GM12878 (cell line): Measurements from ENCODE around the gene NT5DC3. TPM values are rescaled to one million over a fixed set of nuclear protein-coding genes. Genes with fewer than 3 reads are reported as not detected.

Experiments
- ATAC-seq: fragments of 200-7000 bp; cut with Tn5 transposase; 3 replicates; pipeline ENCODE4 v1.9.1; 2020; ENCODE audit warnings: mild to moderate bottlenecking, moderate library complexity
- BruUV-seq: library from RNA; stranded (reverse); fragments of 400-500 nt; replicated peaks from 2 replicates; lab custom pipeline; 2021; lab: Mats Ljungman, UMichigan
- CTCF ChIA-PET: fragments of 300-600 bp; sonication (Branson Sonifier 250); formaldehyde crosslinking; extraction: SDS; loops from one replicate; lab custom pipeline; 2021; ENCODE audit warnings: inconsistent platforms; lab: Yijun Ruan, JAX
- POLR2A ChIA-PET: fragments of 350-600 bp; formaldehyde crosslinking; extraction: SDS; loops from one replicate; lab custom pipeline; 2021; ENCODE audit warnings: inconsistent platforms; lab: Charles Lee
- RAD21 ChIA-PET: fragments of 300-600 bp; sonication (Branson Sonifier 250); formaldehyde crosslinking; loops from one replicate; lab custom pipeline; 2023; ENCODE audit warnings: antibody characterized with exemption; ENCODE audit not compliant: unreplicated experiment; lab: Charles Lee
- SMC1A ChIA-PET: fragments of 300-600 bp; sonication (Branson Sonifier 250); formaldehyde crosslinking; loops from one replicate; lab custom pipeline; 2023; ENCODE audit not compliant: unreplicated experiment, uncharacterized antibody; lab: Charles Lee
- DNase-seq: peaks from one replicate; pipeline ENCODE4 v3.0.0-alpha.2; 2011; ENCODE audit warnings: low read depth, low spot score
- FAIRE-seq: peaks from 3 replicates; lab custom pipeline; 2011; peaks lifted over from hg19 to GRCh38; lab: Jason Lieb, UNC
- H2AFZ ChIP-seq: 2 replicates; pipeline ENCODE4 v1.6.0; 2011; ENCODE audit warnings: low read depth, low read length, control low read depth; ENCODE audit not compliant: control insufficient read depth
- H3K27ac ChIP-seq: 2 replicates; pipeline ENCODE4 v1.5.1; 2011; ENCODE audit warnings: control low read depth; ENCODE audit not compliant: control insufficient read depth, insufficient read depth
- H3K27me3 ChIP-seq, 2 experiments: replicated peaks in 1 of 2; 2 replicates each; pipeline versions ENCODE4 v1.6.0 to v1.6.1; 2011; ENCODE audit warnings: low read length in 1 of 2; ENCODE audit not compliant: control insufficient read depth in 2 of 2, insufficient read depth in 2 of 2
- H3K36me3 ChIP-seq, 2 experiments: 2 replicates each; pipeline ENCODE4 v1.5.1; 2011; ENCODE audit warnings: low read length in 1 of 2; ENCODE audit not compliant: control insufficient read depth in 2 of 2, insufficient read depth in 2 of 2
- H3K4me1 ChIP-seq: 2 replicates; pipeline ENCODE4 v1.6.1; 2011; ENCODE audit warnings: mild to moderate bottlenecking, low read length, moderate library complexity, mixed read lengths; ENCODE audit not compliant: control insufficient read depth, insufficient read depth
- H3K4me2 ChIP-seq: 2 replicates; pipeline ENCODE4 v1.6.0; 2011; ENCODE audit warnings: control low read depth; ENCODE audit not compliant: control insufficient read depth, insufficient read depth
- H3K4me3 ChIP-seq: fragments of 200-600 bp; sonication (generic); 2 replicates; pipeline ENCODE4 v1.5.1; 2016
- H3K79me2 ChIP-seq: 2 replicates; pipeline ENCODE4 v1.6.0; 2011; ENCODE audit warnings: low read length; ENCODE audit not compliant: control insufficient read depth, insufficient read depth
- H3K9ac ChIP-seq: 2 replicates; pipeline ENCODE4 v1.8.0; 2011; ENCODE audit warnings: low read length, control low read depth, mixed read lengths; ENCODE audit not compliant: control insufficient read depth, insufficient read depth
- H3K9me3 ChIP-seq: replicated peaks from 3 replicates; pipeline ENCODE4 v1.5.1; 2011; ENCODE audit warnings: mild to moderate bottlenecking, low read length; ENCODE audit not compliant: control insufficient read depth, insufficient read depth
- H4K20me1 ChIP-seq: 2 replicates; pipeline ENCODE4 v1.6.0; 2011; ENCODE audit not compliant: control insufficient read depth, insufficient read depth
- ASH2L ChIP-seq: fragments of 300-600, 200-600 bp; sonication (generic); IDR thresholded peaks from 2 replicates; pipeline ENCODE4 v1.6.1; 2017; ENCODE audit warnings: low read depth, mild to moderate bottlenecking, borderline replicate concordance
- BCL3 ChIP-seq: IDR thresholded peaks from 2 replicates; pipeline ENCODE4 v1.6.1; 2011; ENCODE audit warnings: borderline replicate concordance, low read depth, mild to moderate bottlenecking, moderate library complexity, low read length; ENCODE audit not compliant: insufficient read depth, poor library complexity, severe bottlenecking
- CEBPZ ChIP-seq: fragments of 150-350 bp; IDR thresholded peaks from 2 replicates; pipeline ENCODE4 v1.6.1; 2016; ENCODE audit warnings: low read depth, low read length
- E2F4 ChIP-seq: IDR thresholded peaks from 2 replicates; pipeline ENCODE4 v1.6.1; 2012; ENCODE audit warnings: low read depth, low read length, improper control_type of control experiment
- KDM1A ChIP-seq: fragments of 200-600 bp; sonication (generic); IDR thresholded peaks from 2 replicates; pipeline ENCODE4 v1.6.1; 2016; ENCODE audit warnings: borderline replicate concordance
- SMAD1 ChIP-seq: fragments of 450-650 bp; IDR thresholded peaks from 2 replicates; pipeline ENCODE4 v1.6.1; 2018; ENCODE audit warnings: mild to moderate bottlenecking, low read depth; ENCODE audit not compliant: partially characterized antibody
- SRF ChIP-seq, 2 experiments: IDR thresholded peaks; 2 replicates each; pipeline ENCODE4 v1.6.1; 2011; ENCODE audit warnings: low read depth in 2 of 2, low read length in 2 of 2, mild to moderate bottlenecking in 1 of 2, moderate library complexity in 1 of 2
- TBL1XR1 ChIP-seq: IDR thresholded peaks from 2 replicates; pipeline ENCODE4 v1.6.1; 2012; ENCODE audit warnings: low read depth, low read length, improper control_type of control experiment
- ZNF274 ChIP-seq: IDR thresholded peaks from one replicate; pipeline ENCODE4 v1.8.0; 2011; ENCODE audit not compliant: insufficient read length, insufficient read depth
- WGBS: methylation state at CpG from one replicate; pipeline ENCODE4 v1.1.6; 2016; ENCODE audit warnings: low lambda C conversion rate; ENCODE audit not compliant: insufficient replicate concordance, insufficient coverage; ENCODE audit errors: missing lambda C conversion rate; 5-methylcytosine and 5-hydroxymethylcytosine counted together
- in situ Hi-C: fragments of 300-500 bp; cut with MboI; formaldehyde crosslinking; loops from 9 replicates; pipeline ENCODE4 v1.14.3; 2018; ENCODE audit warnings: mixed read lengths
- intact Hi-C: fragments of 100-400 bp; cut with micrococcal nuclease; formaldehyde crosslinking; loops from one replicate; pipeline ENCODE4 v1.14.2; 2022; ENCODE audit not compliant: unreplicated experiment
- polyA plus RNA-seq, 11 experiments: library from polyadenylated mRNA; depleted of rRNA in 4 of 11; unstranded in 6 of 11; stranded (reverse) in 5 of 11; fragments of >200 nt; fragmentation: Nextera tagmentation in 4 of 11; fragmentation: Illumina TruSeq in 1 of 11; extraction: Ambion mirVana in 4 of 11; extraction: Trizol in 1 of 11; gene quantifications; 1 replicate in 1 of 11; 2 replicates in 10 of 11; pipeline versions ENCODE4 v1.2.1 to v1.2.3, GENCODE V29; 2011 to 2016; ENCODE audit warnings: inconsistent platforms in 2 of 11, missing spikeins in 2 of 11, low read depth in 1 of 11
- total RNA-seq, 4 experiments: library from RNA; depleted of rRNA in 3 of 4; stranded (reverse); fragments of >200 nt in 3 of 4; fragmentation: Illumina TruSeq in 1 of 4; extraction: Trizol in 1 of 4; gene quantifications; 2 replicates each; pipeline versions ENCODE4 v1.2.1 to v1.2.3, GENCODE V29; 2013 to 2021

NT5DC3 gene
- total and polyA plus RNA-seq, 10 of the 15 experiments (the other 5 are each of a cell fraction or from before 2014, with no cell fraction given) = 2.0 to 12.4 (median 5.9) TPM

- Histone ChIP-seq H3K4me1 (no peaks in the 10 kb centered on the region), H3K27ac (no peak overlapping the region), H3K79me2 (no peaks in the 10 kb centered on the region), H3K36me3 (peaks cover 0 to 3% of the 10 kb centered on the region in 2 experiments; a peak in 2 of 4 replicates), H3K9me3 (no peaks in the 10 kb centered on the region), H3K27me3 (no peaks in the 10 kb centered on the region), H3K4me3 (no peak overlapping the region), H3K4me2 (no peak overlapping the region), H3K9ac (no peak overlapping the region), H2AFZ (no peak overlapping the region), H4K20me1 (no peaks in the 10 kb centered on the region)
- SMC1A ChIA-PET = interaction anchor here (1.0 to 1.4 kb wide), 2 partner anchors 30 to 49 kb away, joined by 3 to 4 read pairs; partner anchors contain the start of gene NT5DC3
- no peak for ATAC-seq
- CTCF ChIA-PET = no interaction called here
- in situ Hi-C loops = no loop called here
- DNase-seq = no peak
- RAD21 ChIA-PET = no interaction called here
- intact Hi-C loops = no loop called here
- BruUV-seq = no TSS peak
- POLR2A ChIA-PET = no interaction called here
- WGBS = 90% methylated on average over 6 of the region's 6 CpGs
- no peak for TF ChIP-seq KDM1A
- TF ChIP-seq TBL1XR1 = no peak
- no peak for TF ChIP-seq CEBPZ
- no peak for TF ChIP-seq SMAD1
- TF ChIP-seq ZNF274 = no peak
- no peak for TF ChIP-seq ASH2L
- TF ChIP-seq E2F4 = no peak
- no peak for TF ChIP-seq SRF (IDR thresholded peaks at IDR 0.05; ENCODE audit: low read depth in 2 of 2, low read length in 2 of 2)
- TF ChIP-seq BCL3 = no peak
- FAIRE-seq = no peak
Observed at GRCh38 chr12:103811791-103812190, 29.2 kb downstream of the NT5DC3 start.
